Sigmoid colon (tissue), 4 donors: Measurements from ENCODE around the gene ZNF653.

ENCODE experiments used
- CTCF ChIP-seq, 4 experiments: fragments of 450-650 bp in 3 of 4; fragments of 200-600 bp in 1 of 4; IDR thresholded peaks; one replicate each; pipeline ENCODE4 v1.5.1; 2016 to 2019; ENCODE audit warnings: antibody characterized with exemption in 4 of 4, mild to moderate bottlenecking in 3 of 4, moderate library complexity in 2 of 4
- EP300 ChIP-seq, 4 donors: sonication (generic); formaldehyde crosslinking; IDR thresholded peaks; one replicate each; pipeline ENCODE4 v1.6.1; 2017; ENCODE audit warnings: antibody characterized with exemption in 4 of 4
- POLR2A ChIP-seq, 2 donors: fragments of 450-650 bp; IDR thresholded peaks; one replicate each; pipeline ENCODE4 v1.6.1; 2016; ENCODE audit warnings: antibody characterized with exemption in 2 of 2, mild to moderate bottlenecking in 2 of 2, moderate library complexity in 2 of 2
- POLR2AphosphoS5 ChIP-seq, 4 donors: sonication (generic); formaldehyde crosslinking; IDR thresholded peaks; one replicate each; pipeline ENCODE4 v1.6.1; 2017; ENCODE audit warnings: antibody characterized with exemption in 4 of 4

GRCh38 chr19:11450570-11451326 lies 54.9 kb downstream of the ZNF653 start:
- no peak for TF ChIP-seq POLR2AphosphoS5 (IDR thresholded peaks at IDR 0.05)
- no peak for TF ChIP-seq POLR2A (IDR thresholded peaks at IDR 0.05)
- TF ChIP-seq CTCF (IDR thresholded peaks at IDR 0.05), result no peak
- no peak for TF ChIP-seq EP300 (IDR thresholded peaks at IDR 0.05)
